ENCODE measurements around the gene SGK1. TPM values are rescaled to one million over a fixed set of nuclear protein-coding genes. Genes with fewer than 3 reads are reported as not detected.
"Not testable (repeated sequence)": the region's sequence is repeated elsewhere in the genome, so short reads cannot be mapped to it uniquely, and the experiment has no call there.

The SGK1 gene
- total and polyA plus RNA-seq, 7 donors: 17.2 to 352 (median 35.2) TPM

DNA sequence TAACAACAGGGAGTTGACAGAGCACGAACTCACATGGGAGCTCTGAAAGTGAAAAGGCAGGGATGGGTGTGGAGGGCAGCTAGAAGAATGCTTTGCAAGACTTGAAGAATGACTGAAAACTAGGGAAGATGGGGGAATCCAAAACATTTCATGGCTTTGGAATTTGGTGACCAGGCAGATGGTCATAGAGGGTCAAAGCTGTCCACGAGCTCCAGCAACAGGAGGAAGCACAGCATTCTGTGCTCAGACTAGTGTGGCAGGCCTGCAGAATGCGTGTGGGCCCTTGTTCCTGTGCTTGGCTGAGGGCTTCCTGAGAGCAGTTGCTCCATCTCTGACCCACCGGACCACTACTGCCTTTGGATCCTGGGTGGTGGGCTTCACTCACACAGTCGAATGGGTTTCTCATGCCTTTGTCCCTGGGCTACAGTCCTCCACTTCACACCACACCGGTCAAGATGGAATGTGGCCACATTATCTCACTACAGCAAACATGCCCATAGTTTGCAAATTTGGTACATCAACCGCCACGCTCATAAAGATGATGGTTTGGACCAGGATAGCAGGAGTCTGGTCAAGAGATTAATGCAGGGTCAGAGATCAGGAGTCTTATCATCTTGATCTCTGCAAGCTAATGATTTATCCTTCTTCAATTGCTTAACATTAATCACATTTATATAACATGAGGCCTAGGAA lies 100.7 kb downstream of the SGK1 start:
- Histone ChIP-seq H3K27me3 (no peaks in the 10 kb centered on the region), H3K9me3 (no peaks in the 10 kb centered on the region), H3K36me3 (no peaks in the 10 kb centered on the region), H3K4me1 (no peaks in the 10 kb centered on the region), H3K4me3 (no peak overlapping the region), H3K27ac (no peak overlapping the region)
- intact Hi-C loops (cut with DNase I): no loop called here
- TF ChIP-seq EP300 (IDR thresholded peaks at IDR 0.05): no peak
- no peak for TF ChIP-seq POLR2AphosphoS5 (IDR thresholded peaks at IDR 0.05)
- no peak for TF ChIP-seq POLR2A (IDR thresholded peaks at IDR 0.05)
- DNase-seq: no peak
- 91 to 93% methylated on average over 8 of the region's 8 CpGs for WGBS, 2 donors

DNA sequence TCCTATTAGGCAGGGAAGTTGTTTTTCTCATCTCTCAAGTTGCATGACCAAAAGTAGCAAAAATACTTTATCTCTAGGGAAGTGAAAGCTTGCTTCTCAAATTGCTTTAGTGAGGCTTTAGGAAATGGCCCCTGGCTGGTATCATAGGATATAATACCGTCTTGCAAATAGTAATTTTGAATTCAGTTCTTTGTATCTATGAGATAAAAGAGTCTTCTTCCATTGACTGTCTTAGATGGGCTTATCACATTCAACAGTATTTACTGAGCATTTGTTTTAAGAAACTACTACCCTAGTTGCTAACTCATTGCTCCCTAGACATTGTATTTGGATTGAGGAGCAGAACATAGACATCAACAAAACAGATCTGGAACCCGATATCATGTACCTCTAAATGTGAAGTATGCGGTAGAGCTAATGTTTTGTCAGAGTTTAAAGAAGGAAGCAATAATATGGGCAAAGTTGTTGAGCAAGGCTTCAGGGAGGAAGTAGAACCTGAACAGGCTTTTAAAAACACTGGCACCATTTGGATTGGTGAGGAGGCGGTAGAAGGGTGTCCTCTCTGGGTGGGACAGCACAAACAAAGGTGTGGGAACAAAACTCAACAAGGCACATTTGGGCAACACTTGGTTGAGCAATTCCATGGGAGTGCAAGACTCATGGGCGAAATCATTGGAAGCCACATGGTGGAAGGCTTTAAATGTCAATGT lies 101.5 kb downstream of the SGK1 start:
- Histone ChIP-seq H3K27me3 (no peaks in the 10 kb centered on the region), H3K27ac (no peak overlapping the region), H3K4me1 (no peaks in the 10 kb centered on the region), H3K4me3 (no peak overlapping the region), H3K36me3 (no peaks in the 10 kb centered on the region), H3K9me3 (no peaks in the 10 kb centered on the region)
- DNase-seq: no peak
- WGBS, 2 donors: 81 to 88% methylated on average over 5 of the region's 5 CpGs
- no peak for TF ChIP-seq POLR2AphosphoS5 (IDR thresholded peaks at IDR 0.05)
- no peak for TF ChIP-seq EP300 (IDR thresholded peaks at IDR 0.05)
- TF ChIP-seq, protein P1, sequence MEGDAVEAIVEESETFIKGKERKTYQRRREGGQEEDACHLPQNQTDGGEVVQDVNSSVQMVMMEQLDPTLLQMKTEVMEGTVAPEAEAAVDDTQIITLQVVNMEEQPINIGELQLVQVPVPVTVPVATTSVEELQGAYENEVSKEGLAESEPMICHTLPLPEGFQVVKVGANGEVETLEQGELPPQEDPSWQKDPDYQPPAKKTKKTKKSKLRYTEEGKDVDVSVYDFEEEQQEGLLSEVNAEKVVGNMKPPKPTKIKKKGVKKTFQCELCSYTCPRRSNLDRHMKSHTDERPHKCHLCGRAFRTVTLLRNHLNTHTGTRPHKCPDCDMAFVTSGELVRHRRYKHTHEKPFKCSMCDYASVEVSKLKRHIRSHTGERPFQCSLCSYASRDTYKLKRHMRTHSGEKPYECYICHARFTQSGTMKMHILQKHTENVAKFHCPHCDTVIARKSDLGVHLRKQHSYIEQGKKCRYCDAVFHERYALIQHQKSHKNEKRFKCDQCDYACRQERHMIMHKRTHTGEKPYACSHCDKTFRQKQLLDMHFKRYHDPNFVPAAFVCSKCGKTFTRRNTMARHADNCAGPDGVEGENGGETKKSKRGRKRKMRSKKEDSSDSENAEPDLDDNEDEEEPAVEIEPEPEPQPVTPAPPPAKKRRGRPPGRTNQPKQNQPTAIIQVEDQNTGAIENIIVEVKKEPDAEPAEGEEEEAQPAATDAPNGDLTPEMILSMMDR (IDR thresholded peaks at IDR 0.05): no peak
- no peak for TF ChIP-seq POLR2A (IDR thresholded peaks at IDR 0.05)
- intact Hi-C loops (cut with DNase I): no loop called here

DNA sequence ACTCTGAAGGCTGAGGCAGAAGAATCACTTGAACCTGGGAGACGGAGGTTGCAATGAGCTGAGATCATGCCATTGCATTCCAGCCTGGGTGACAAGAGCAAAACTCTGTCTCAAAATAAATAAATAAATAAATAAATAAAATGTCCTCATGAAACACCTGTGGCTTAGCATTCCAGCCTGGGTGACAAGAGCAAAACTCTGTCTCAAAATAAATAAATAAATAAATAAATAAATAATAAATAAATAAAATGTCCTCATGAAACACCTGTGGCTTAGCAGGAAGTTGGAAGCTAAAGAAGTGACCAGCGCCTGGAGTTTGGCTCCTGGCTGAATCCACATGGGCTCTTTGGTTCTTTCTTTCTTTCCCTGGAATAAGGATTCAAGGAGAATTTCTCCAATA lies 104.5 kb downstream of the SGK1 start:
- DNase-seq; H3K27ac ChIP-seq; H3K4me1 ChIP-seq; intact Hi-C loops (cut with DNase I); H3K27me3 ChIP-seq; H3K9me3 ChIP-seq; H3K4me3 ChIP-seq; H3K36me3 ChIP-seq: not testable (repeated sequence)
- WGBS, 2 donors: 96 to 99% methylated on average over 2 of the region's 2 CpGs

DNA sequence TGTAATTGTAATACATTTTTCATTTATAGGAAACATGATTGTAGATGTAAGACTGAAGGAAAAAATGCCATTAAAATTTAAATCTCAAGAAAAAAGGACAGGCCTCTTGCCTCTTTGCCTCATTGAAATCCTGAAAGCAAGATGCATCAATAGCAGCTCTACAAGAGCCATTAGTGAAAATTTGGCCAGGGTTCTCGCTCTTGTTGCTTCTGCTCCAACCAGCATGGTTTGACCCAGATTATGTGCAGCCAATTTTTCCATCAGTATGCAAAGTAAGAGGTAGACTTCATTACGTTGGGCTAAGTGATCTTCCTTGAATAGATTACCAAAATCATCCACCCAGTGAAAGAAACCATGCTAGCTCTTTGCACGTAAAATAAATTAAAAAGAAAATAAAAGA lies 106.6 kb downstream of the SGK1 start:
- intact Hi-C loops (cut with DNase I): no loop called here
- WGBS, 2 donors: 87 to 91% methylated on average over 3 of the region's 3 CpGs
- DNase-seq: no peak
- H3K27ac ChIP-seq: no peak overlapping the region
- TF ChIP-seq POLR2A (IDR thresholded peaks at IDR 0.05) (no peak), POLR2AphosphoS5 (IDR thresholded peaks at IDR 0.05) (no peak)
- TF ChIP-seq, protein P1 (IDR thresholded peaks at IDR 0.05): no peak
- H3K9me3 ChIP-seq: no peaks in the 10 kb centered on the region
- no peaks in the 10 kb centered on the region for H3K4me1 ChIP-seq
- H3K36me3 ChIP-seq: no peaks in the 10 kb centered on the region
- H3K27me3 ChIP-seq: no peaks in the 10 kb centered on the region
- no peak overlapping the region for H3K4me3 ChIP-seq

DNA sequence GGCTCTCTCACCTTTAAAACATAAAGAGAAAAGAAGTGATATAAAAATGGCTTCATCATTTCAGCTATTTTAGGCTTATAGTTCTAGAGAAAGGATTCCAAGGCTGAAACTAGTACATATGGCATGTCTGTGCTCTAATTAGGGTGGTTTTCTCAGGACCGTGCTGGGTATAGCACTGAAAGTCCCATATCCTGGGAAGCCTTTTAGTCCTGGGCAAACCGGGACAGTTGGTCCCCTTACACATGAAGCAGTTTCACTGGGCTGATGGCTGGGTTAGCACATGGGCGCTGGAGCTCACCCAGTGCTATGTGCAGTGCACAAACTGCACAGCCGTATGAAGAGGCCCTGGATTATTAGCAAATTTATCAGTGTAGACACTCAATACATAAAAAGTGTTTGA lies 110.5 kb downstream of the SGK1 start:
- intact Hi-C loops (cut with DNase I): no loop called here
- Histone ChIP-seq H3K27ac (no peak overlapping the region), H3K36me3 (no peaks in the 10 kb centered on the region), H3K4me1 (no peaks in the 10 kb centered on the region), H3K4me3 (no peak overlapping the region), H3K9me3 (peaks cover 0 to 4% (median under 1%) of the 10 kb centered on the region in 4 donors), H3K27me3 (no peaks in the 10 kb centered on the region)
- DNase-seq: no peak
- WGBS, 2 donors: 90 to 96% methylated on average over 4 of the region's 4 CpGs
- TF ChIP-seq POLR2AphosphoS5 (IDR thresholded peaks at IDR 0.05) (no peak), EP300 (IDR thresholded peaks at IDR 0.05) (no peak), POLR2A (IDR thresholded peaks at IDR 0.05) (no peak)
- TF ChIP-seq, protein P1 (IDR thresholded peaks at IDR 0.05): no peak

Measured in sigmoid colon (tissue), 7 donors.